Heart left ventricle (tissue), 16 donors: ENCODE data around the gene KIF26A. TPM values are rescaled to one million over a fixed set of nuclear protein-coding genes. Genes with fewer than 3 reads are reported as not detected.

Source experiments
- ATAC-seq, 4 donors: fragments of 200-7000 bp; cut with Tn5 transposase; one replicate each; pipeline ENCODE4 v1.9.1; 2020 to 2022; ENCODE audit warnings: moderate library complexity in 4 of 4, mild to moderate bottlenecking in 3 of 4, moderate number of reproducible peaks in 1 of 4
- DNase-seq, 5 donors: peaks; one replicate each; pipeline ENCODE4 v3.0.0-alpha.2; 2020
- H3K27ac ChIP-seq, 12 donors: fragments of 200-600 bp; sonication (generic) in 4 of 12; one replicate each; pipeline versions ENCODE4 v1.5.0 to v1.8.0; 2016 to 2022; ENCODE audit warnings: mild to moderate bottlenecking in 2 of 12
- H3K27me3 ChIP-seq, 9 donors: fragments of 200-600 bp; sonication (generic) in 2 of 9; one replicate each; pipeline versions ENCODE4 v1.5.1 to v1.8.0; 2016 to 2022; ENCODE audit warnings: mild to moderate bottlenecking in 3 of 9
- H3K36me3 ChIP-seq, 9 donors: fragments of 200-600 bp; sonication (generic) in 2 of 9; one replicate each; pipeline versions ENCODE4 v1.5.0 to v1.8.0; 2018 to 2022; ENCODE audit warnings: mild to moderate bottlenecking in 2 of 9
- H3K4me1 ChIP-seq, 12 donors: fragments of 200-600 bp; sonication (generic) in 4 of 12; one replicate each; pipeline versions ENCODE4 v1.5.0 to v1.8.0; 2016 to 2022; ENCODE audit warnings: mild to moderate bottlenecking in 3 of 12
- H3K4me3 ChIP-seq, 12 donors: fragments of 200-600 bp; sonication (generic) in 4 of 12; one replicate each; pipeline versions ENCODE4 v1.5.0 to v1.8.0; 2017 to 2022; ENCODE audit warnings: mild to moderate bottlenecking in 9 of 12, moderate library complexity in 4 of 12
- H3K9me3 ChIP-seq, 12 donors: fragments of 200-600 bp; sonication (generic) in 4 of 12; one replicate each; pipeline versions ENCODE4 v1.5.0 to v1.8.0; 2016 to 2022; ENCODE audit warnings: mild to moderate bottlenecking in 1 of 12
- CTCF ChIP-seq, 12 donors: fragments of 200-600 bp; sonication (generic) in 4 of 12; IDR thresholded peaks; one replicate each; pipeline versions ENCODE4 v1.5.0 to v1.8.0; 2018 to 2022; ENCODE audit warnings: antibody characterized with exemption in 12 of 12, mild to moderate bottlenecking in 5 of 12
- POLR2A ChIP-seq, 2 donors: fragments of 450-650 bp; IDR thresholded peaks; one replicate each; pipeline ENCODE4 v1.6.1; 2017; ENCODE audit warnings: antibody characterized with exemption in 2 of 2, mild to moderate bottlenecking in 2 of 2, moderate library complexity in 2 of 2
- WGBS, 4 donors: extraction: QIAGEN DNeasy Blood & Tissue Kit in 2 of 4; methylation state at CpG; one replicate each; pipeline versions ENCODE4 v1.1.5 to v1.1.7; 2013 to 2018; 5-methylcytosine and 5-hydroxymethylcytosine counted together
- intact Hi-C, 10 donors: fragments of 100-400 bp; cut with DNase I; formaldehyde crosslinking; loops; one replicate each; pipeline versions ENCODE4 v1.11.1 to v1.14.2; 2022
- polyA plus RNA-seq, 2 donors: library from polyadenylated mRNA; stranded (reverse); fragments of 200-250 nt; gene quantifications; one replicate each; pipeline ENCODE4 v1.2.3, GENCODE V29; 2013
- total RNA-seq, 9 donors: library from RNA; depleted of rRNA in 2 of 9; stranded (reverse); fragments of >200 nt in 2 of 9; fragmentation: NEBNext Ultra II Directional in 3 of 9; extraction: Animal tissue kit (Norgen Biotek cat#: 25700) in 3 of 9; gene quantifications; one replicate each; pipeline versions ENCODE4 v1.1.0 to v1.2.4, GENCODE V29; 2016 to 2023
- donor health status: ischemic (EF 13 %, LVEDD 7.1; RV severe dilation, severe dysfunction).
- donor health status: healthy with polysubstance abuse.
- donor health status: DM: no; HTN: yes; CAD: no.
- donor health status: DM: no; HTN: no; CAD: no.
- donor health status: ischemic (EF 25% LVEDD 6.9; RV normal size, moderate dysfunction).
- donor health status: ischemic (EF 25% LVEDD 5.7; RV mildly dilated, moderate dysfunction).
- donor health status: healthy.
- donor health status: DM: yes; HTN: yes; CAD: no.
- donor health status: ischemic (EF 35%, LVEDD 5.7; RV mildly dilated, moderate dysfunction).
- donor health status: nonischemic (EF 11% LVEDD 7.7; RV severe dilation, severe dysfunction).
- donor health status: DM: yes; HTN: yes; CAD: no.
- donor health status: PGD.
- donor health status: ischemic (EF 29% LVEDD 5.4; RV normal size, mild dysfunction).
- donor health status: nonischemic (EF 23%, LVEDD 6.1; RV moderate dilation, normal function).

The KIF26A gene
- total and polyA plus RNA-seq, 11 donors: 4.9 to 12.6 (median 7.8) TPM

GRCh38 chr14:104115691-104116287 lies 22.6 kb upstream of the KIF26A start:
- DNase-seq: peak in 2 of 5 donors; percentile 6 to 27

GRCh38 chr14:104116288-104116755 lies 22.1 kb upstream of the KIF26A start:
- peaks cover 0 to 18% (median 4%) of the 10 kb centered on the region in 12 donors for H3K4me1 ChIP-seq
- no peaks in the 10 kb centered on the region for H3K9me3 ChIP-seq
- no peak overlapping the region for H3K27ac ChIP-seq
- 16 to 22% (median 20%) methylated on average over 10 to 19 of the region's 19 CpGs for WGBS, 4 donors
- ATAC-seq: no peak
- H3K27me3 ChIP-seq: peaks cover 19 to 71% (median 35%) of the 10 kb centered on the region in 9 donors
- intact Hi-C loops: no loop called here
- TF ChIP-seq CTCF (IDR thresholded peaks at IDR 0.05) (no peak), POLR2A (IDR thresholded peaks at IDR 0.05) (no peak)
- H3K4me3 ChIP-seq: peak overlapping the region; percentile 14 to 53 (median 40)
- H3K36me3 ChIP-seq: no peaks in the 10 kb centered on the region
- DNase-seq: peak in 3 of 5 donors; percentile 6 to 54 (median 11)

More at GRCh38 chr14:104115691-104116287, 22.6 kb upstream of the KIF26A start:
- H3K27ac ChIP-seq: no peak overlapping the region
- TF ChIP-seq CTCF (IDR thresholded peaks at IDR 0.05): no peak
- TF ChIP-seq POLR2A (IDR thresholded peaks at IDR 0.05): no peak
- H3K4me1 ChIP-seq: peaks cover 0 to 18% (median 4%) of the 10 kb centered on the region in 12 donors
- no peaks in the 10 kb centered on the region for H3K36me3 ChIP-seq
- ATAC-seq: no peak
- H3K27me3 ChIP-seq: peaks cover 19 to 65% (median 35%) of the 10 kb centered on the region in 9 donors
- WGBS, 4 donors: 81 to 94% (median 89%) methylated on average over 9 of the region's 9 CpGs
- H3K9me3 ChIP-seq: no peaks in the 10 kb centered on the region
- intact Hi-C loops: no loop called here
- peak overlapping the region in 2 of 12 donors; percentile 52 to 53 for H3K4me3 ChIP-seq

GRCh38 chr14:104116756-104117340 lies 21.5 kb upstream of the KIF26A start:
- Histone ChIP-seq H3K4me1 (peaks cover 0 to 18% (median 4%) of the 10 kb centered on the region in 12 donors), H3K36me3 (no peaks in the 10 kb centered on the region), H3K27ac (no peak overlapping the region), H3K9me3 (no peaks in the 10 kb centered on the region), H3K27me3 (peaks cover 19 to 72% (median 35%) of the 10 kb centered on the region in 9 donors), H3K4me3 (peak overlapping the region; percentile 14 to 53 (median 40))
- WGBS, 4 donors: 0 to 1% (median 1%) methylated on average over 41 to 83 of the region's 83 CpGs; no CpG with 5 or more reads in 1 of the 4 donors
- ATAC-seq (peak in 2 of 4 donors; percentile 11 to 42), DNase-seq (peak in 3 of 5 donors; percentile 9 to 57 (median 20))
- TF ChIP-seq CTCF (IDR thresholded peaks at IDR 0.05) (no peak), POLR2A (IDR thresholded peaks at IDR 0.05) (no peak)
- intact Hi-C loops: no loop called here

- WGBS, 4 donors: 4 to 8% (median 7%) methylated on average over 14 to 71 of the region's 71 CpGs
- Histone ChIP-seq H3K9me3 (no peaks in the 10 kb centered on the region), H3K4me3 (peak overlapping the region in 5 of 12 donors; percentile 13 to 52 (median 44)), H3K4me1 (peaks cover 0 to 18% (median 4%) of the 10 kb centered on the region in 12 donors), H3K36me3 (no peaks in the 10 kb centered on the region), H3K27me3 (peaks cover 19 to 78% (median 35%) of the 10 kb centered on the region in 9 donors), H3K27ac (no peak overlapping the region)
- intact Hi-C loops: no loop called here
- no peak for ATAC-seq
- no peak for TF ChIP-seq POLR2A (IDR thresholded peaks at IDR 0.05)
- no peak for TF ChIP-seq CTCF (IDR thresholded peaks at IDR 0.05)
- DNase-seq: peak in 2 of 5 donors; percentile 13 to 23
Observed at GRCh38 chr14:104117341-104118005, 20.9 kb upstream of the KIF26A start.
